ENCODE results near the gene NDUFB3.

The NDUFB3 gene

GRCh38 chr2:201122276-201122675 is 50.5 kb downstream of the NDUFB3 start:
- TF ChIP-seq SIN3A (IDR thresholded peaks at IDR 0.05; ENCODE audit: borderline replicate concordance, insufficient read depth, low read length) (no peak), TAF1 (IDR thresholded peaks at IDR 0.05; ENCODE audit: borderline replicate concordance, insufficient read depth, low read length) (no peak), FOXP2 (optimal IDR thresholded peaks at IDR 0.05; ENCODE audit: borderline replicate concordance, extremely low read depth, extremely low read length, insufficient read depth) (no peak), REST (IDR thresholded peaks at IDR 0.05; ENCODE audit: insufficient read depth in 1 of 2, low read depth in 2 of 2, low read length in 2 of 2) (no peak), POLR2AphosphoS5 (IDR thresholded peaks at IDR 0.05; ENCODE audit: low read depth, low read length) (no peak)

- no peak for TF ChIP-seq TAF1 (IDR thresholded peaks at IDR 0.05; ENCODE audit: borderline replicate concordance, insufficient read depth, low read length)
- no peak for TF ChIP-seq REST (IDR thresholded peaks at IDR 0.05; ENCODE audit: insufficient read depth in 1 of 2, low read depth in 2 of 2, low read length in 2 of 2)
- TF ChIP-seq FOXP2 (optimal IDR thresholded peaks at IDR 0.05; ENCODE audit: borderline replicate concordance, extremely low read depth, extremely low read length, insufficient read depth) = no peak
- no peak for TF ChIP-seq POLR2AphosphoS5 (IDR thresholded peaks at IDR 0.05; ENCODE audit: low read depth, low read length)
- no peak for TF ChIP-seq SIN3A (IDR thresholded peaks at IDR 0.05; ENCODE audit: borderline replicate concordance, insufficient read depth, low read length)
These were observed 54.7 kb downstream of the NDUFB3 start for GRCh38 chr2:201126308-201127151.

GRCh38 chr2:201127152-201127511 is 55.3 kb downstream of the NDUFB3 start:
- TF ChIP-seq TAF1 (IDR thresholded peaks at IDR 0.05; ENCODE audit: borderline replicate concordance, insufficient read depth, low read length) (no peak), POLR2AphosphoS5 (IDR thresholded peaks at IDR 0.05; ENCODE audit: low read depth, low read length) (no peak), REST (IDR thresholded peaks at IDR 0.05; ENCODE audit: insufficient read depth in 1 of 2, low read depth in 2 of 2, low read length in 2 of 2) (no peak), SIN3A (IDR thresholded peaks at IDR 0.05; ENCODE audit: borderline replicate concordance, insufficient read depth, low read length) (no peak), FOXP2 (optimal IDR thresholded peaks at IDR 0.05; ENCODE audit: borderline replicate concordance, extremely low read depth, extremely low read length, insufficient read depth) (no peak)

- TF ChIP-seq REST (IDR thresholded peaks at IDR 0.05; ENCODE audit: insufficient read depth in 1 of 2, low read depth in 2 of 2, low read length in 2 of 2) (no peak), FOXP2 (optimal IDR thresholded peaks at IDR 0.05; ENCODE audit: borderline replicate concordance, extremely low read depth, extremely low read length, insufficient read depth) (no peak), TAF1 (IDR thresholded peaks at IDR 0.05; ENCODE audit: borderline replicate concordance, insufficient read depth, low read length) (no peak), POLR2AphosphoS5 (IDR thresholded peaks at IDR 0.05; ENCODE audit: low read depth, low read length) (no peak), SIN3A (IDR thresholded peaks at IDR 0.05; ENCODE audit: borderline replicate concordance, insufficient read depth, low read length) (no peak)
These were observed 55.8 kb downstream of the NDUFB3 start for GRCh38 chr2:201127570-201127969.

Measured in PFSK-1 (cell line).